OCI-LY1 (cell line): ENCODE results near the gene BIK.

Experiments
- H2AFZ ChIP-seq: fragments of 200-600 bp; sonication (generic), shearing (Covaris generic); 2 replicates; pipeline ENCODE4 v1.6.0; 2014; ENCODE audit warnings: antibody characterized with exemption, mild to moderate bottlenecking, low read length
- H3F3A ChIP-seq: fragments of 200-600 bp; sonication (generic), shearing (Covaris generic); 2 replicates; pipeline ENCODE4 v1.6.0; 2014; ENCODE audit warnings: mild to moderate bottlenecking, antibody characterized with exemption, low read length, moderate library complexity; ENCODE audit not compliant: insufficient read depth
- H3K27ac ChIP-seq: fragments of 200-600 bp; sonication (generic); 2 replicates; pipeline ENCODE4 v1.5.1; 2014; ENCODE audit warnings: low read length, mixed run types, mild to moderate bottlenecking, low read depth; ENCODE audit not compliant: poor library complexity, severe bottlenecking
- H3K27me3 ChIP-seq: fragments of 200-600 bp; sonication (generic); 2 replicates; pipeline ENCODE4 v1.6.0; 2014; ENCODE audit warnings: antibody characterized with exemption, mild to moderate bottlenecking, low read length, moderate library complexity; ENCODE audit not compliant: insufficient read depth
- H3K36me3 ChIP-seq: fragments of 200-600 bp; sonication (generic); 2 replicates; pipeline ENCODE4 v1.6.1; 2014; ENCODE audit warnings: mild to moderate bottlenecking, antibody characterized with exemption, low read length, moderate library complexity, mixed read lengths; ENCODE audit not compliant: insufficient read depth
- H3K4me1 ChIP-seq: fragments of 200-600 bp; sonication (generic); 2 replicates; pipeline ENCODE4 v1.5.1; 2014; ENCODE audit warnings: mild to moderate bottlenecking, low read length, moderate library complexity; ENCODE audit not compliant: insufficient read depth, severe bottlenecking
- H3K4me2 ChIP-seq: fragments of 200-600 bp; sonication (generic), shearing (Covaris generic); 2 replicates; pipeline ENCODE4 v1.6.1; 2014; ENCODE audit warnings: low read length
- H3K4me3 ChIP-seq: fragments of 200-600 bp; sonication (generic); 2 replicates; pipeline ENCODE4 v1.5.1; 2014; ENCODE audit warnings: low read length, low read depth, mild to moderate bottlenecking, mixed read lengths; ENCODE audit not compliant: poor library complexity, severe bottlenecking
- H3K79me2 ChIP-seq: fragments of 200-600 bp; shearing (Covaris generic); 2 replicates; pipeline ENCODE4 v1.6.1; 2016; ENCODE audit warnings: mixed run types, low read length, mixed read lengths; ENCODE audit not compliant: insufficient read depth
- H3K9ac ChIP-seq: fragments of 200-600 bp; sonication (generic), shearing (Covaris generic); 2 replicates; pipeline ENCODE4 v1.6.1; 2014; ENCODE audit warnings: mild to moderate bottlenecking, low read length, mixed read lengths
- H3K9me2 ChIP-seq: fragments of 200-600 bp; sonication (generic), shearing (Covaris generic); 2 replicates; pipeline ENCODE4 v1.6.1; 2014; ENCODE audit warnings: low read depth, mild to moderate bottlenecking, low read length, mixed read lengths
- H3K9me3 ChIP-seq: fragments of 200-600 bp; shearing (Covaris generic); 2 replicates; pipeline ENCODE4 v1.6.1; 2014; ENCODE audit warnings: low read length, mixed read lengths
- H4K20me1 ChIP-seq: fragments of 200-600 bp; sonication (generic), shearing (Covaris generic); 2 replicates; pipeline ENCODE4 v1.6.0; 2016; ENCODE audit warnings: mild to moderate bottlenecking, low read length; ENCODE audit not compliant: insufficient read depth
- EZH2 ChIP-seq: fragments of 200-600 bp; sonication (generic), shearing (Covaris generic); IDR thresholded peaks from 2 replicates; pipeline ENCODE4 v1.8.0; 2017; ENCODE audit warnings: borderline replicate concordance, mixed run types, mild to moderate bottlenecking, antibody characterized with exemption, low read length, moderate library complexity, mixed read lengths
- TF ChIP-seq, protein P1 (sequence below): fragments of 200-600 bp; sonication (generic), shearing (Covaris generic); IDR thresholded peaks from 2 replicates; pipeline ENCODE4 v1.5.1; 2017; ENCODE audit warnings: mild to moderate bottlenecking, antibody characterized with exemption, low read length, moderate library complexity, mixed read lengths

The BIK gene

DNA sequence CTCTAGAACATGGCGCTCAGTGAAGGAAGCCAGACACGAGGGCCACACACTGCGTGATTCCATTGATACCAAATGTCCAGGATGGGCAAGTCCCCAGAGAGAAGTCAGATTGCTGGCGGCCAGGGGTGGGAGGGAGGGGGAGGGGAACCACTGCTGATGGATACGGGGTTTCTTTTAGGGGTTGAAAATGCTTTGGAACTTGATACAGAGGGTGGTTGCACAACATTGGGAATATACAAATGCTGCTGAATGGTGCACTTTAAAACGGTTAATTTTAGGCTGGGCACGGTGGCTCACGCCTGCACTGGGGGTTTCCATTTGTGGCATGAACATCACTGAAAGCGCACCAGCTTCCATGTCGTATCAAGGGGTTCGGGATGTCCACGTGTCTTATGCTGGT is 45.9 kb downstream of the BIK start:
- Histone ChIP-seq H2AFZ (no peak overlapping the region), H3K36me3 (no peaks in the 10 kb centered on the region), H3K79me2 (no peaks in the 10 kb centered on the region), H3K9me2 (no peaks in the 10 kb centered on the region), H3K27me3 (peaks cover 20% of the 10 kb centered on the region; the same call in 1 of the 2 replicates), H3F3A (no peaks in the 10 kb centered on the region), H3K27ac (no peak overlapping the region), H3K4me2 (no peak overlapping the region), H3K4me3 (no peak overlapping the region), H3K9ac (no peak overlapping the region), H3K9me3 (no peaks in the 10 kb centered on the region), H3K4me1 (peaks cover 15% of the 10 kb centered on the region), H4K20me1 (no peaks in the 10 kb centered on the region)
- TF ChIP-seq, protein P1, sequence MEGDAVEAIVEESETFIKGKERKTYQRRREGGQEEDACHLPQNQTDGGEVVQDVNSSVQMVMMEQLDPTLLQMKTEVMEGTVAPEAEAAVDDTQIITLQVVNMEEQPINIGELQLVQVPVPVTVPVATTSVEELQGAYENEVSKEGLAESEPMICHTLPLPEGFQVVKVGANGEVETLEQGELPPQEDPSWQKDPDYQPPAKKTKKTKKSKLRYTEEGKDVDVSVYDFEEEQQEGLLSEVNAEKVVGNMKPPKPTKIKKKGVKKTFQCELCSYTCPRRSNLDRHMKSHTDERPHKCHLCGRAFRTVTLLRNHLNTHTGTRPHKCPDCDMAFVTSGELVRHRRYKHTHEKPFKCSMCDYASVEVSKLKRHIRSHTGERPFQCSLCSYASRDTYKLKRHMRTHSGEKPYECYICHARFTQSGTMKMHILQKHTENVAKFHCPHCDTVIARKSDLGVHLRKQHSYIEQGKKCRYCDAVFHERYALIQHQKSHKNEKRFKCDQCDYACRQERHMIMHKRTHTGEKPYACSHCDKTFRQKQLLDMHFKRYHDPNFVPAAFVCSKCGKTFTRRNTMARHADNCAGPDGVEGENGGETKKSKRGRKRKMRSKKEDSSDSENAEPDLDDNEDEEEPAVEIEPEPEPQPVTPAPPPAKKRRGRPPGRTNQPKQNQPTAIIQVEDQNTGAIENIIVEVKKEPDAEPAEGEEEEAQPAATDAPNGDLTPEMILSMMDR: no peak
- no peak for TF ChIP-seq EZH2

DNA sequence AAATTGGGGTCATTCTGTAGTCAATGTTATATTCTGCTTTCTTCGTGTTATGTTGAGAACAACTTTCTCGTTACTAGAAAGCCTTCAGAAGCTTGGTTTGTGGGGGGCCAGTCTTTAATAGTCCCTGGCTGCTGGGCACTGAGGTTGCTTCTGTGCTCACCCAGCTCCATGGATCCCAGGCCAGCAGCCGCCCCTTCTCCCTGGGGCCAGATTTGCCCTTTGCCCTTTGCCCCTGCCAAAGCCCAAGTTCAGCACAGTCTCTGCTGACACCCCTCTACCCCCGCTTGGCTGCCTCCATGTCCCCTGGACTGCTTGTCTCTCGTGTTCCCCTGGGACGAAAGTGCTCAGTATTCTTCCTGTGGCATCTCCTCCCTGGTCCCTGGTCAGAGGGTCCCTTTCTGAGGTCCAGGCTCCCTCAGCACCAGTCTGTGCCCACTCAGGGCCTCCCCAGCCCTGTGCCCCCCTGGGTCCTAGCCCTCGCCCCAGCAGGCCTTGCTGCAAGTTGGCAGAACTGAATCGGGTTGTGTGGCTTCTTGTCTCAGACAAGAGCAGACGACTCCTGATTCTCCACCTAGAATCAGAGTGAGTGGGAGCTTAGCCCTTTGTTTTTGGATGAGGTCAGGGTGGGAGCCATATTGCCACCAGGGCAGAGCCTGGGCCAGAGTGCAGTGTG is 47.5 kb downstream of the BIK start:
- H4K20me1 ChIP-seq: no peaks in the 10 kb centered on the region
- no peak overlapping the region for H3K4me2 ChIP-seq
- no peaks in the 10 kb centered on the region for H3K9me3 ChIP-seq
- TF ChIP-seq, protein P1: no peak
- no peak for TF ChIP-seq EZH2
- no peak overlapping the region for H3K9ac ChIP-seq
- no peaks in the 10 kb centered on the region for H3K9me2 ChIP-seq
- no peak overlapping the region for H3K4me3 ChIP-seq
- H2AFZ ChIP-seq: no peak overlapping the region
- no peaks in the 10 kb centered on the region for H3K36me3 ChIP-seq
- no peak overlapping the region for H3K27ac ChIP-seq
- no peaks in the 10 kb centered on the region for H3F3A ChIP-seq
- H3K4me1 ChIP-seq: peaks cover 9% of the 10 kb centered on the region
- 0 out of 2 replicates have a peak, but pooled peaks cover 14% of the 10 kb centered on the region for H3K27me3 ChIP-seq
- H3K79me2 ChIP-seq: no peaks in the 10 kb centered on the region

DNA sequence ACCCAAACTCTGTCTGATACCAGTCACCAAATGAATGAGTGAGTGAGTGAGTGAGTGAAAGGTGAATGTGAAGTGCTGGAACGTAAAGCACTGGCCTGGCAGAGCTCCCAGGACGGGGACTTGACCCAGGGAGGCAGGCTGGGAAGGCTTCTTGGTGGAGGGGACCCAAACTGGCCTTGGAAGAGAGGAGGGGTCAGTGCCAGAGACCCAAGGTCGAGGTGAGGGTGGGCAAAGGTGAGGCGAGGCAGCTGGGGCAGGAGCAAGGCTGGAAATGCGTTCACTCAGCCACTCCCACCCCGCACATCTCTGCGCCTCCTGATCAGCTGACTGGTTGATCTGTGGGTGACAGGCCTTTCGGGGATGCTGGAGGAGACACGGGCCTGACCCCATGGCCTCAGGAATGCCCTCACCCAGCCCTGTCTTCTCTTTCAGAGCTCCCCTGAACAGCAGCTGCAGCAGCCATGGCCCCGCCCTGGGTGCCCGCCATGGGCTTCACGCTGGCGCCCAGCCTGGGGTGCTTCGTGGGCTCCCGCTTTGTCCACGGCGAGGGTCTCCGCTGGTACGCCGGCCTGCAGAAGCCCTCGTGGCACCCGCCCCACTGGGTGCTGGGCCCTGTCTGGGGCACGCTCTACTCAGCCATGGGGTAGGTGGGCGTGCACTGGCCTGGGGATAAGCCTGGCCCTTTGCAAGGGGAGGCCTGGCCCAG is 48.4 kb downstream of the BIK start:
- H3K36me3 ChIP-seq: no peaks in the 10 kb centered on the region
- H4K20me1 ChIP-seq: no peaks in the 10 kb centered on the region
- H3K9me2 ChIP-seq: no peaks in the 10 kb centered on the region
- peaks cover 17% of the 10 kb centered on the region for H3K4me1 ChIP-seq
- no peak overlapping the region for H2AFZ ChIP-seq
- H3K79me2 ChIP-seq: no peaks in the 10 kb centered on the region
- TF ChIP-seq EZH2: no peak
- TF ChIP-seq, protein P1: no peak
- no peak overlapping the region for H3K4me2 ChIP-seq
- H3F3A ChIP-seq: no peaks in the 10 kb centered on the region
- 0 out of 2 replicates have a peak, but pooled peaks cover 14% of the 10 kb centered on the region for H3K27me3 ChIP-seq
- H3K9ac ChIP-seq: no peak overlapping the region
- no peak overlapping the region for H3K27ac ChIP-seq
- no peak overlapping the region for H3K4me3 ChIP-seq
- no peaks in the 10 kb centered on the region for H3K9me3 ChIP-seq
